ENCODE data around the gene ADGRF5.

GRCh38 chr6:46882645-46883044 is 39.1 kb downstream of the ADGRF5 start:
- TF ChIP-seq CTCF (IDR thresholded peaks at IDR 0.05) = no peak
- TF ChIP-seq POLR2A (IDR thresholded peaks at IDR 0.05) = no peak

Measured in testis (tissue), 2 donors.